ENCODE data around the gene TCF4.

DNA sequence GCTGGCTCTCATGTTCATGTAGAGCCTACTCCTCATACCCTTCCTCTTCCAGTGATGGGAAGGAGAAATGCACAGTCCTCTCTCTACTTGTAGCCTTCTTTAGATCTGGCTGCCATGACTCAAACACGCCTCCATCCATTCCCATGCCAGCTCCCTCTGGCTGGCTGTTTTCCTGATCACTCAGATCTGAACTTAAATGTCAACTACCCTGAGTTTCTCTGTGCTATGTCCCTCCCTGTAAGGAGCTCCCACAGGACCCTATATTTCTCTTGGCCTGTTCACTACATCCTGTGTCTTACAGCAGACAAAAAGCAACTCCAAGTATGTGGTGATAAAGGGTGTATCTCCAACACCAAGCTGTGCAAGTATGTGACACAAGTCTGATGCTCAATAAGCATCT, 152.4 kb downstream of the TCF4 start:
- TF ChIP-seq, protein P1, sequence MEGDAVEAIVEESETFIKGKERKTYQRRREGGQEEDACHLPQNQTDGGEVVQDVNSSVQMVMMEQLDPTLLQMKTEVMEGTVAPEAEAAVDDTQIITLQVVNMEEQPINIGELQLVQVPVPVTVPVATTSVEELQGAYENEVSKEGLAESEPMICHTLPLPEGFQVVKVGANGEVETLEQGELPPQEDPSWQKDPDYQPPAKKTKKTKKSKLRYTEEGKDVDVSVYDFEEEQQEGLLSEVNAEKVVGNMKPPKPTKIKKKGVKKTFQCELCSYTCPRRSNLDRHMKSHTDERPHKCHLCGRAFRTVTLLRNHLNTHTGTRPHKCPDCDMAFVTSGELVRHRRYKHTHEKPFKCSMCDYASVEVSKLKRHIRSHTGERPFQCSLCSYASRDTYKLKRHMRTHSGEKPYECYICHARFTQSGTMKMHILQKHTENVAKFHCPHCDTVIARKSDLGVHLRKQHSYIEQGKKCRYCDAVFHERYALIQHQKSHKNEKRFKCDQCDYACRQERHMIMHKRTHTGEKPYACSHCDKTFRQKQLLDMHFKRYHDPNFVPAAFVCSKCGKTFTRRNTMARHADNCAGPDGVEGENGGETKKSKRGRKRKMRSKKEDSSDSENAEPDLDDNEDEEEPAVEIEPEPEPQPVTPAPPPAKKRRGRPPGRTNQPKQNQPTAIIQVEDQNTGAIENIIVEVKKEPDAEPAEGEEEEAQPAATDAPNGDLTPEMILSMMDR (IDR thresholded peaks at IDR 0.05; ENCODE audit: low read depth, low read length, poor library complexity, severe bottlenecking): no peak
- TF ChIP-seq EZH2phosphoT487 (IDR thresholded peaks at IDR 0.05; ENCODE audit: borderline replicate concordance, low read length): no peak

All from DOHH2 (cell line).